ENCODE data around the gene GNB5.
"Not testable (repeated sequence)": the region's sequence is repeated elsewhere in the genome, so short reads cannot be mapped to it uniquely, and the experiment has no call there.

GNB5 gene

GRCh38 chr15:52171807-52172206 lies 19.4 kb downstream of the GNB5 start:
- Histone ChIP-seq H3K79me2 (ENCODE audit: control insufficient read depth, low read length) (peaks cover 96% of the 10 kb centered on the region), H3K27ac (ENCODE audit: low read depth, low read length) (no peak overlapping the region), H3K4me1 (ENCODE audit: control insufficient read depth, low read length) (peaks cover 23% of the 10 kb centered on the region), H3K36me3 (ENCODE audit: control insufficient read depth, low read length) (peaks cover 14% of the 10 kb centered on the region), H3F3A (ENCODE audit: control insufficient read depth, insufficient read depth) (peaks cover 2% of the 10 kb centered on the region; the same call in 1 of the 2 replicates), H3K9me3 (ENCODE audit: control insufficient read depth, insufficient read depth, low read length) (no peaks in the 10 kb centered on the region), H3K27me3 (ENCODE audit: control insufficient read depth, low read length) (no peaks in the 10 kb centered on the region), H3K9me2 (replicated peaks; ENCODE audit: control insufficient read depth, low read length) (no peaks in the 10 kb centered on the region), H3K4me2 (ENCODE audit: low read length) (no peak overlapping the region), H3K4me3 (ENCODE audit: low read length) (no peak overlapping the region), H4K20me1 (ENCODE audit: control insufficient read depth, insufficient read depth, low read depth, low read length) (0 out of 2 replicates have a peak, but pooled peaks cover 4% of the 10 kb centered on the region)
- TF ChIP-seq CTCF (IDR thresholded peaks at IDR 0.05; ENCODE audit: low read depth, low read length, poor library complexity, severe bottlenecking) (no peak), EZH2phosphoT487 (IDR thresholded peaks at IDR 0.05; ENCODE audit: borderline replicate concordance, low read length) (no peak)

GRCh38 chr15:52171386-52171785 lies 19.8 kb downstream of the GNB5 start:
- H3K4me2 ChIP-seq (ENCODE audit: low read length) = 0 out of 2 replicates have a peak overlapping the region, but pooled peaks have one; percentile 17
- H3K9me2 ChIP-seq (replicated peaks; ENCODE audit: control insufficient read depth, low read length) = no peaks in the 10 kb centered on the region
- H3F3A ChIP-seq (ENCODE audit: control insufficient read depth, insufficient read depth) = peaks cover 2% of the 10 kb centered on the region; the same call in 1 of the 2 replicates
- peaks cover 21% of the 10 kb centered on the region for H3K4me1 ChIP-seq (ENCODE audit: control insufficient read depth, low read length)
- H3K36me3 ChIP-seq (ENCODE audit: control insufficient read depth, low read length) = peaks cover 12% of the 10 kb centered on the region
- H3K27ac ChIP-seq (ENCODE audit: low read depth, low read length) = no peak overlapping the region
- TF ChIP-seq EZH2phosphoT487 (IDR thresholded peaks at IDR 0.05; ENCODE audit: borderline replicate concordance, low read length) = no peak
- no peak for TF ChIP-seq CTCF (IDR thresholded peaks at IDR 0.05; ENCODE audit: low read depth, low read length, poor library complexity, severe bottlenecking)
- no peak overlapping the region for H3K4me3 ChIP-seq (ENCODE audit: low read length)
- H3K9me3 ChIP-seq (ENCODE audit: control insufficient read depth, insufficient read depth, low read length) = no peaks in the 10 kb centered on the region
- H3K27me3 ChIP-seq (ENCODE audit: control insufficient read depth, low read length) = no peaks in the 10 kb centered on the region
- 0 out of 2 replicates have a peak, but pooled peaks cover 4% of the 10 kb centered on the region for H4K20me1 ChIP-seq (ENCODE audit: control insufficient read depth, insufficient read depth, low read depth, low read length)
- peaks cover 96% of the 10 kb centered on the region for H3K79me2 ChIP-seq (ENCODE audit: control insufficient read depth, low read length)

- H3K27ac ChIP-seq (ENCODE audit: low read depth, low read length); H4K20me1 ChIP-seq (ENCODE audit: control insufficient read depth, insufficient read depth, low read depth, low read length); H3K9me3 ChIP-seq (ENCODE audit: control insufficient read depth, insufficient read depth, low read length); H3K27me3 ChIP-seq (ENCODE audit: control insufficient read depth, low read length); H3F3A ChIP-seq (ENCODE audit: control insufficient read depth, insufficient read depth); H3K9me2 ChIP-seq (replicated peaks; ENCODE audit: control insufficient read depth, low read length); H3K4me2 ChIP-seq (ENCODE audit: low read length); H3K4me3 ChIP-seq (ENCODE audit: low read length); H3K36me3 ChIP-seq (ENCODE audit: control insufficient read depth, low read length): not testable (repeated sequence)
- Histone ChIP-seq H3K4me1 (ENCODE audit: control insufficient read depth, low read length) (peaks cover 28% of the 10 kb centered on the region), H3K79me2 (ENCODE audit: control insufficient read depth, low read length) (peaks cover 97% of the 10 kb centered on the region)
Observed at GRCh38 chr15:52170199-52170598, 21.0 kb downstream of the GNB5 start.

- H3K9me3 ChIP-seq (ENCODE audit: control insufficient read depth, insufficient read depth, low read length); H3K27me3 ChIP-seq (ENCODE audit: control insufficient read depth, low read length); H3K4me3 ChIP-seq (ENCODE audit: low read length); H3K27ac ChIP-seq (ENCODE audit: low read depth, low read length); H3F3A ChIP-seq (ENCODE audit: control insufficient read depth, insufficient read depth); H4K20me1 ChIP-seq (ENCODE audit: control insufficient read depth, insufficient read depth, low read depth, low read length); H3K9me2 ChIP-seq (replicated peaks; ENCODE audit: control insufficient read depth, low read length): not testable (repeated sequence)
- Histone ChIP-seq H3K36me3 (ENCODE audit: control insufficient read depth, low read length) (peaks cover 36% of the 10 kb centered on the region), H3K79me2 (ENCODE audit: control insufficient read depth, low read length) (peaks cover 96% of the 10 kb centered on the region), H3K4me1 (ENCODE audit: control insufficient read depth, low read length) (peaks cover 29% of the 10 kb centered on the region), H3K4me2 (ENCODE audit: low read length) (peak overlapping the region; percentile 3; the same call in 1 of the 2 replicates)
Observed at GRCh38 chr15:52165494-52166131, 25.6 kb downstream of the GNB5 start.
